Measurements from ENCODE around the gene GPX4. TPM values are rescaled to one million over a fixed set of nuclear protein-coding genes. Genes with fewer than 3 reads are reported as not detected.

Gene GPX4
- total and polyA plus RNA-seq, 10 donors = 138 to 562 (median 247) TPM

GRCh38 chr19:1063909-1064660 lies 39.7 kb upstream of the GPX4 start:
- Histone ChIP-seq H3K4me1 (peaks cover 29 to 59% (median 51%) of the 10 kb centered on the region in 6 donors), H3K36me3 (peaks cover 0 to 22% (median under 1%) of the 10 kb centered on the region in 6 donors), H3K4me3 (peak overlapping the region in 1 of 8 donors; percentile 88), H3K27ac (peak overlapping the region in 2 of 8 donors; percentile 97 to 98), H3K27me3 (replicated peaks in 1 of 7) (peaks cover 0 to 10% (median 0%) of the 10 kb centered on the region in 7 donors), H3K9me3 (peaks cover 0 to 12% (median 7%) of the 10 kb centered on the region in 8 donors)
- TF ChIP-seq POLR2A (IDR thresholded peaks at IDR 0.05) (no peak), POLR2AphosphoS5 (IDR thresholded peaks at IDR 0.05) (peak in 1 of 3 donors; percentile 48)
- WGBS, 5 donors = 73 to 91% (median 84%) methylated on average over 37 of the region's 37 CpGs
- intact Hi-C loops (cut with DNase I; ENCODE audit: low total_unique reads) = no loop called here
- peak; percentile 83 for DNase-seq

GRCh38 chr19:1064661-1065605 lies 38.9 kb upstream of the GPX4 start:
- Histone ChIP-seq H3K27ac (peak overlapping the region in 6 of 8 donors; percentile 34 to 98 (median 79)), H3K27me3 (replicated peaks in 1 of 7) (peaks cover 0 to 10% (median 0%) of the 10 kb centered on the region in 7 donors), H3K4me3 (peak overlapping the region in 2 of 8 donors; percentile 2 to 88), H3K36me3 (peaks cover 0 to 21% (median 2%) of the 10 kb centered on the region in 6 donors), H3K9me3 (peaks cover 0 to 3% (median 0%) of the 10 kb centered on the region in 8 donors), H3K4me1 (peaks cover 37 to 68% (median 59%) of the 10 kb centered on the region in 6 donors)
- DNase-seq = peak; percentile 94
- WGBS, 5 donors = 13 to 35% (median 17%) methylated on average over 20 to 60 of the region's 60 CpGs
- intact Hi-C loops (cut with DNase I; ENCODE audit: low total_unique reads) = no loop called here
- TF ChIP-seq POLR2AphosphoS5 (IDR thresholded peaks at IDR 0.05) = peak; percentile 70 to 90 (median 71)
- no peak for TF ChIP-seq POLR2A (IDR thresholded peaks at IDR 0.05)
- peak; percentile 82 to 98 (median 94) for TF ChIP-seq CTCF (IDR thresholded peaks at IDR 0.05 in 8 of 11, conservative IDR thresholded peaks at IDR 0.05 in 3 of 11)

- Histone ChIP-seq H3K4me3 (peak overlapping the region in 1 of 8 donors; percentile 88), H3K9me3 (no peaks in the 10 kb centered on the region), H3K27me3 (replicated peaks in 1 of 7) (peaks cover 0 to 10% (median 0%) of the 10 kb centered on the region in 7 donors), H3K36me3 (peaks cover 0 to 28% (median 9%) of the 10 kb centered on the region in 6 donors), H3K27ac (peak overlapping the region in 3 of 8 donors; percentile 97 to 98 (median 97)), H3K4me1 (peaks cover 44 to 75% (median 67%) of the 10 kb centered on the region in 6 donors)
- WGBS, 5 donors = 76 to 88% (median 87%) methylated on average over 13 to 17 of the region's 17 CpGs
- peak; percentile 79 for DNase-seq
- TF ChIP-seq POLR2AphosphoS5 (IDR thresholded peaks at IDR 0.05) = no peak
- intact Hi-C loops (cut with DNase I; ENCODE audit: low total_unique reads) = no loop called here
Observed at GRCh38 chr19:1065606-1066109, 38.1 kb upstream of the GPX4 start.

- WGBS, 5 donors = 35 to 49% (median 44%) methylated on average over 7 to 17 of the region's 17 CpGs
- H3K27ac ChIP-seq = peak overlapping the region; percentile 80 to 98 (median 95)
- H3K27me3 ChIP-seq (replicated peaks in 1 of 7) = peaks cover 0 to 17% (median 0%) of the 10 kb centered on the region in 7 donors
- no peaks in the 10 kb centered on the region for H3K9me3 ChIP-seq
- H3K4me1 ChIP-seq = peaks cover 48 to 80% (median 72%) of the 10 kb centered on the region in 6 donors
- H3K4me3 ChIP-seq = peak overlapping the region; percentile 77 to 97 (median 87)
- H3K36me3 ChIP-seq = peaks cover 0 to 35% (median 14%) of the 10 kb centered on the region in 6 donors
- DNase-seq = peak; percentile 84
- TF ChIP-seq POLR2A (IDR thresholded peaks at IDR 0.05) (no peak), POLR2AphosphoS5 (IDR thresholded peaks at IDR 0.05) (no peak)
- intact Hi-C loops (cut with DNase I; ENCODE audit: low total_unique reads) = no loop called here
Observed at GRCh38 chr19:1066251-1066747, 37.5 kb upstream of the GPX4 start.

Data from spleen (tissue), 11 donors.